C4-2B (cell line): ENCODE data around the gene RABGGTA.

Experiments
- ZFX ChIP-seq: fragments of 450-650 bp; IDR thresholded peaks from 2 replicates; pipeline ENCODE4 v1.6.1; 2017
- TF ChIP-seq, protein P1 (sequence below): fragments of 450-650 bp; conservative IDR thresholded peaks from 2 replicates; pipeline ENCODE4 v1.5.1; 2017; ENCODE audit warnings: mild to moderate bottlenecking

DNA sequence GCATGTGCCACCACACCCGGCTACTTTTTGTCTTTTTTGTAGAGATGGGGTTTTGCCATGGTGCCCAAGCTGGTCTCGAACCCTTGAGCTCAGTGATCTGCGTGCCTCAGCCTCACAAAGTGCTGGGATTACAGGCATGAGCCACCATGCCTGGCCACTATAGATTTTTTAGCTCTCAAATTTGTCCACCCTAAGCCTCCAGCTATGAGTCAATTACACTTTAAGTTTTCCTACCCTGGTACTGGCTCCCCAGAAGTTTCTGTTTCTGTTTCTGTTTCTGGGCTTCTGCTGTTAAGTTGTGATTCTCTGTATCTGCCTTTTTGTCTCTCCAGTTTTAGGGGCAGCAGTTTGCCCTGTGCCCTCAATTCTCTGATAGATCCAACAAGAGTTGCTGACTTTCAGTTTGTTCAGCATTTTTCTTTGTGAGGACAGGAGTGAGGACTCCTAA, 24.6 kb downstream of the RABGGTA start:
- TF ChIP-seq, protein P1, sequence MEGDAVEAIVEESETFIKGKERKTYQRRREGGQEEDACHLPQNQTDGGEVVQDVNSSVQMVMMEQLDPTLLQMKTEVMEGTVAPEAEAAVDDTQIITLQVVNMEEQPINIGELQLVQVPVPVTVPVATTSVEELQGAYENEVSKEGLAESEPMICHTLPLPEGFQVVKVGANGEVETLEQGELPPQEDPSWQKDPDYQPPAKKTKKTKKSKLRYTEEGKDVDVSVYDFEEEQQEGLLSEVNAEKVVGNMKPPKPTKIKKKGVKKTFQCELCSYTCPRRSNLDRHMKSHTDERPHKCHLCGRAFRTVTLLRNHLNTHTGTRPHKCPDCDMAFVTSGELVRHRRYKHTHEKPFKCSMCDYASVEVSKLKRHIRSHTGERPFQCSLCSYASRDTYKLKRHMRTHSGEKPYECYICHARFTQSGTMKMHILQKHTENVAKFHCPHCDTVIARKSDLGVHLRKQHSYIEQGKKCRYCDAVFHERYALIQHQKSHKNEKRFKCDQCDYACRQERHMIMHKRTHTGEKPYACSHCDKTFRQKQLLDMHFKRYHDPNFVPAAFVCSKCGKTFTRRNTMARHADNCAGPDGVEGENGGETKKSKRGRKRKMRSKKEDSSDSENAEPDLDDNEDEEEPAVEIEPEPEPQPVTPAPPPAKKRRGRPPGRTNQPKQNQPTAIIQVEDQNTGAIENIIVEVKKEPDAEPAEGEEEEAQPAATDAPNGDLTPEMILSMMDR = no peak
- TF ChIP-seq ZFX = no peak
